Neural progenitor cell (in vitro differentiated cells): ENCODE measurements around the gene ARSB. TPM values are rescaled to one million over a fixed set of nuclear protein-coding genes. Genes with fewer than 3 reads are reported as not detected.
A peak's percentile ranks its signal among the peaks of the same experiment; 100 is the strongest.

Experiments used
- DNase-seq: peaks from one replicate; pipeline ENCODE4 v3.0.0-alpha.2; 2016; ENCODE audit warnings: low spot score
- H2AFZ ChIP-seq: fragments of 200-600 bp; sonication (generic); replicated peaks from 2 replicates; pipeline ENCODE4 v1.6.1; 2016; ENCODE audit warnings: antibody characterized with exemption
- H3F3A ChIP-seq: fragments of 200-600 bp; sonication (generic); 2 replicates; pipeline ENCODE4 v1.6.1; 2016; ENCODE audit warnings: antibody characterized with exemption, low read depth
- H3K27ac ChIP-seq: fragments of 200-600 bp; sonication (generic); 2 replicates; pipeline ENCODE4 v1.5.1; 2016; ENCODE audit warnings: mild to moderate bottlenecking
- H3K27me3 ChIP-seq: fragments of 200-600 bp; sonication (generic); 2 replicates; pipeline ENCODE4 v1.6.1; 2016; ENCODE audit warnings: mild to moderate bottlenecking, moderate library complexity
- H3K36me3 ChIP-seq: fragments of 200-600 bp; sonication (generic); 2 replicates; pipeline ENCODE4 v1.5.1; 2016
- H3K4me1 ChIP-seq: fragments of 200-600 bp; sonication (generic); 2 replicates; pipeline ENCODE4 v1.6.1; 2016; ENCODE audit warnings: mixed run types
- H3K4me2 ChIP-seq: fragments of 200-600 bp; sonication (generic); 2 replicates; pipeline ENCODE4 v1.6.1; 2016
- H3K4me3 ChIP-seq: fragments of 200-600 bp; sonication (generic); 2 replicates; pipeline ENCODE4 v1.5.1; 2016
- H3K79me2 ChIP-seq: fragments of 200-600 bp; sonication (generic); 2 replicates; pipeline ENCODE4 v1.6.1; 2016; ENCODE audit warnings: low read depth
- H3K9ac ChIP-seq: fragments of 200-600 bp; sonication (generic); 2 replicates; pipeline ENCODE4 v1.6.1; 2016
- H3K9me3 ChIP-seq: fragments of 200-600 bp; sonication (generic); 2 replicates; pipeline ENCODE4 v1.5.1; 2016; ENCODE audit warnings: low read depth
- H4K20me1 ChIP-seq: fragments of 200-600 bp; sonication (generic); 2 replicates; pipeline ENCODE4 v1.6.1; 2016; ENCODE audit warnings: low read depth
- H3K27ac Mint-ChIP-seq: 3 replicates; pipeline ENCODE4 v1.8.0; 2021; ENCODE audit warnings: mixed read lengths
- H3K27me3 Mint-ChIP-seq: 2 replicates; pipeline ENCODE4 v1.8.0; 2022; ENCODE audit warnings: low read depth, mild to moderate bottlenecking, inconsistent platforms, moderate library complexity, mixed read lengths; ENCODE audit not compliant: insufficient read depth
- H3K36me3 Mint-ChIP-seq: 3 replicates; pipeline ENCODE4 v1.8.0; 2021; ENCODE audit warnings: mixed read lengths
- H3K4me1 Mint-ChIP-seq: 3 replicates; pipeline ENCODE4 v1.8.0; 2021; ENCODE audit warnings: mixed read lengths
- H3K4me3 Mint-ChIP-seq: 3 replicates; pipeline ENCODE4 v1.8.0; 2021; ENCODE audit warnings: mild to moderate bottlenecking, moderate library complexity, mixed read lengths
- H3K9me3 Mint-ChIP-seq: 3 replicates; pipeline ENCODE4 v1.8.0; 2020; ENCODE audit warnings: mixed read lengths
- EZH2 ChIP-seq: fragments of 200-600 bp; sonication (generic); IDR thresholded peaks from 2 replicates; pipeline ENCODE4 v1.6.1; 2017; ENCODE audit warnings: antibody characterized with exemption, mild to moderate bottlenecking, moderate library complexity
- EZH2phosphoT487 ChIP-seq: fragments of 200-600 bp; sonication (generic); IDR thresholded peaks from 2 replicates; pipeline ENCODE4 v1.6.1; 2017; ENCODE audit warnings: antibody characterized with exemption
- total RNA-seq: library from RNA; depleted of rRNA; stranded (reverse); fragments of >200 nt; gene quantifications from 2 replicates; pipeline ENCODE4 v1.2.3, GENCODE V29; 2015; ENCODE audit warnings: low replicate concordance
- TF ChIP-seq, protein P1 (sequence below): fragments of 200-600 bp; sonication (generic); IDR thresholded peaks from 2 replicates; pipeline ENCODE4 v1.5.1; 2017; ENCODE audit warnings: antibody characterized with exemption, mild to moderate bottlenecking

Gene ARSB
- total RNA-seq, 1 donor from 2014 or later: 15.3 TPM

- H2AFZ ChIP-seq: peak overlapping the region; percentile 19
- H3K36me3 ChIP-seq: no peaks in the 10 kb centered on the region
- H4K20me1 ChIP-seq: no peaks in the 10 kb centered on the region
- Mint-ChIP-seq H3K27ac (peak overlapping the region; percentile 77), H3K9me3 (no peaks in the 10 kb centered on the region), H3K27me3 (peaks cover 7% of the 10 kb centered on the region), H3K36me3 (no peaks in the 10 kb centered on the region), H3K4me3 (no peak overlapping the region), H3K4me1 (peaks cover 49% of the 10 kb centered on the region)
- no peak overlapping the region for H3K4me2 ChIP-seq
- TF ChIP-seq, protein P1, sequence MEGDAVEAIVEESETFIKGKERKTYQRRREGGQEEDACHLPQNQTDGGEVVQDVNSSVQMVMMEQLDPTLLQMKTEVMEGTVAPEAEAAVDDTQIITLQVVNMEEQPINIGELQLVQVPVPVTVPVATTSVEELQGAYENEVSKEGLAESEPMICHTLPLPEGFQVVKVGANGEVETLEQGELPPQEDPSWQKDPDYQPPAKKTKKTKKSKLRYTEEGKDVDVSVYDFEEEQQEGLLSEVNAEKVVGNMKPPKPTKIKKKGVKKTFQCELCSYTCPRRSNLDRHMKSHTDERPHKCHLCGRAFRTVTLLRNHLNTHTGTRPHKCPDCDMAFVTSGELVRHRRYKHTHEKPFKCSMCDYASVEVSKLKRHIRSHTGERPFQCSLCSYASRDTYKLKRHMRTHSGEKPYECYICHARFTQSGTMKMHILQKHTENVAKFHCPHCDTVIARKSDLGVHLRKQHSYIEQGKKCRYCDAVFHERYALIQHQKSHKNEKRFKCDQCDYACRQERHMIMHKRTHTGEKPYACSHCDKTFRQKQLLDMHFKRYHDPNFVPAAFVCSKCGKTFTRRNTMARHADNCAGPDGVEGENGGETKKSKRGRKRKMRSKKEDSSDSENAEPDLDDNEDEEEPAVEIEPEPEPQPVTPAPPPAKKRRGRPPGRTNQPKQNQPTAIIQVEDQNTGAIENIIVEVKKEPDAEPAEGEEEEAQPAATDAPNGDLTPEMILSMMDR: no peak
- TF ChIP-seq EZH2phosphoT487: no peak
- TF ChIP-seq EZH2: no peak
- H3K79me2 ChIP-seq: no peaks in the 10 kb centered on the region
- no peaks in the 10 kb centered on the region for H3K9me3 ChIP-seq
- H3K4me3 ChIP-seq: no peak overlapping the region
- peaks cover 9% of the 10 kb centered on the region for H3F3A ChIP-seq
- no peak overlapping the region for H3K9ac ChIP-seq
- peak; percentile 31 for DNase-seq
- H3K27ac ChIP-seq: no peak overlapping the region
- peaks cover 33% of the 10 kb centered on the region for H3K4me1 ChIP-seq
- no peaks in the 10 kb centered on the region for H3K27me3 ChIP-seq
Measured at GRCh38 chr5:78746021-78746770, 238.9 kb downstream of the ARSB start.

GRCh38 chr5:78744951-78745534 is 240.1 kb downstream of the ARSB start:
- Histone ChIP-seq H3K79me2 (no peaks in the 10 kb centered on the region), H3K9ac (no peak overlapping the region), H2AFZ (peak overlapping the region; percentile 27), H3K27me3 (no peaks in the 10 kb centered on the region), H3K4me3 (no peak overlapping the region), H3F3A (peaks cover 9% of the 10 kb centered on the region), H3K36me3 (no peaks in the 10 kb centered on the region), H4K20me1 (no peaks in the 10 kb centered on the region), H3K4me1 (peaks cover 33% of the 10 kb centered on the region), H3K4me2 (peak overlapping the region; percentile 58), H3K9me3 (no peaks in the 10 kb centered on the region), H3K27ac (no peak overlapping the region)
- no peaks in the 10 kb centered on the region for H3K36me3 Mint-ChIP-seq
- DNase-seq: no peak
- peak overlapping the region; percentile 77 for H3K27ac Mint-ChIP-seq
- TF ChIP-seq, protein P1: no peak
- TF ChIP-seq EZH2phosphoT487 (no peak), EZH2 (no peak)
- peaks cover 49% of the 10 kb centered on the region for H3K4me1 Mint-ChIP-seq
- no peak overlapping the region for H3K4me3 Mint-ChIP-seq
- H3K9me3 Mint-ChIP-seq: no peaks in the 10 kb centered on the region
- peaks cover 9% of the 10 kb centered on the region for H3K27me3 Mint-ChIP-seq

DNA sequence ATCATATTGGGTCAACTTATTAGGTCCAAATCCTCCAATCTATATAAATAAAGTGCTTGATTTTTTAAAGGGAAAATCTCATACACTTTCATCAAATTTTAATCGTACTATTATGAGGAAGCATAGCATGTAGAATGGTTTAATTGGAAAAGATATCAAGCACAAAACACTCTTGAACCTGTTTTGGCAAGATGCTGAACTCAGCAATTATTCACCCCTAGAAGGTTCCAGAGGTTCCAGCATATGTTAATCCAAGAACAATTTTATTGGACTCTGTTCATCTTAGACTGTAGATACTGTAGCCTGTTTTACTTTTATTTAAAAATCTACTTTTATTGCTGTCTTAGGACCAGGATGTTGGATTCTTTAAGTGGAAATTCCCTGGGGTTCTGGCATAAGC is 244.1 kb downstream of the ARSB start:
- Histone ChIP-seq H2AFZ (no peak overlapping the region), H3K4me3 (no peak overlapping the region), H4K20me1 (no peaks in the 10 kb centered on the region), H3K4me2 (no peak overlapping the region), H3K4me1 (peaks cover 27% of the 10 kb centered on the region), H3K79me2 (no peaks in the 10 kb centered on the region), H3K9ac (no peak overlapping the region), H3K9me3 (no peaks in the 10 kb centered on the region), H3K27ac (no peak overlapping the region), H3K27me3 (no peaks in the 10 kb centered on the region), H3F3A (no peaks in the 10 kb centered on the region), H3K36me3 (no peaks in the 10 kb centered on the region)
- DNase-seq: no peak
- H3K9me3 Mint-ChIP-seq: peaks cover 5% of the 10 kb centered on the region
- TF ChIP-seq EZH2 (no peak), EZH2phosphoT487 (no peak)
- TF ChIP-seq, protein P1: no peak
- H3K36me3 Mint-ChIP-seq: no peaks in the 10 kb centered on the region
- H3K4me3 Mint-ChIP-seq: no peak overlapping the region
- no peak overlapping the region for H3K27ac Mint-ChIP-seq
- H3K4me1 Mint-ChIP-seq: peaks cover 32% of the 10 kb centered on the region
- H3K27me3 Mint-ChIP-seq: peaks cover 5% of the 10 kb centered on the region
